HuH-7.5 (cell line): ENCODE results near the gene CDYL.

Experiments used
- DNase-seq: peaks from one replicate; pipeline ENCODE4 v3.0.0; 2011; ENCODE audit warnings: low spot score

Gene CDYL

GRCh38 chr6:4937414-4937813, 161.2 kb downstream of the CDYL start:
- no peak for DNase-seq

GRCh38 chr6:4939241-4939640, 163.0 kb downstream of the CDYL start:
- DNase-seq = no peak

GRCh38 chr6:4940416-4940815, 164.2 kb downstream of the CDYL start:
- no peak for DNase-seq

GRCh38 chr6:4941782-4942672, 165.8 kb downstream of the CDYL start:
- peak; percentile 28 for DNase-seq

GRCh38 chr6:4942673-4943009, 166.4 kb downstream of the CDYL start:
- no peak for DNase-seq

GRCh38 chr6:4943716-4944115, 167.5 kb downstream of the CDYL start:
- DNase-seq = no peak

GRCh38 chr6:4944325-4944724, 168.1 kb downstream of the CDYL start:
- no peak for DNase-seq

- DNase-seq = no peak
Observed at GRCh38 chr6:4946521-4946920, 170.3 kb downstream of the CDYL start.

- DNase-seq = no peak
Observed at GRCh38 chr6:4947716-4948115, 171.5 kb downstream of the CDYL start.

- no peak for DNase-seq
Observed at GRCh38 chr6:4948781-4949450, 172.7 kb downstream of the CDYL start.

GRCh38 chr6:4950076-4950475, 173.9 kb downstream of the CDYL start:
- no peak for DNase-seq

GRCh38 chr6:4950836-4951533, 174.8 kb downstream of the CDYL start:
- no peak for DNase-seq

- DNase-seq = no peak
Observed at GRCh38 chr6:4953440-4953839, 177.2 kb downstream of the CDYL start.

GRCh38 chr6:4956625-4957024, 180.4 kb downstream of the CDYL start:
- DNase-seq = no peak

- DNase-seq = no peak
Observed at GRCh38 chr6:4957521-4958231, 181.5 kb downstream of the CDYL start.

GRCh38 chr6:4958624-4959023, 182.4 kb downstream of the CDYL start:
- DNase-seq = no peak

- DNase-seq = no peak
Observed at GRCh38 chr6:4961322-4962168, 185.3 kb downstream of the CDYL start.

- no peak for DNase-seq
Observed at GRCh38 chr6:4962905-4963304, 186.7 kb downstream of the CDYL start.

- no peak for DNase-seq
Observed at GRCh38 chr6:4964675-4965561, 188.7 kb downstream of the CDYL start.
